GM21390 (cell line): Measurements from ENCODE around the gene WRAP53.

Source experiments
- ATAC-seq: cut with Tn5 transposase; IDR thresholded peaks from one replicate; pipeline ENCODE4 v1.9.1; 2021; ENCODE audit not compliant: unreplicated experiment

Gene WRAP53

DNA sequence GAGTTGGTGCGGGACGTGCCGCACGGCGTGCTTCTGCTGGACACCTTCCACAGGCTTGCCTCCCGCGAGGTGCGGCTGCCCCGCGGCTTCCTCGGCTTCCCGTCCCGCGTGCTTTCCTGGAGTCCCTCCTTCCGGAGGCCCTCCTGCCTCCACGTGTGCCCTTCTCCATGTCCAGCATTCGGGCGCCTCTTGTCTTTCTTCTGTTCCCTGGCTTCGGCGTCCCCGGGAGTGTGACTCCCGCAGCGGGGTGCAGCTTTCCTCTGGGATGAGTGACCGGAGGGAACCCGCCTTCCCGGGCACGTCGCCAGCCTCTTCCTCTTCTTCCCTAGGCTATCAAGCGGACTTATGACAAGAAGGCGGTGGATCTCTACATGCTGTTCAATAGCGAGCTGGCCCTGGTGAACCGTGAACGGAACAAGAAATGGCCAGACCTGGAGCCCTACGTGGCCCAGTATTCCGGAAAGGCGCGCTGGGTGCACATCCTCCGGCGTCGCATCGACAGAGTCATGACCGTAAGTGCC lies 52.3 kb downstream of the WRAP53 start:
- no peak for ATAC-seq

DNA sequence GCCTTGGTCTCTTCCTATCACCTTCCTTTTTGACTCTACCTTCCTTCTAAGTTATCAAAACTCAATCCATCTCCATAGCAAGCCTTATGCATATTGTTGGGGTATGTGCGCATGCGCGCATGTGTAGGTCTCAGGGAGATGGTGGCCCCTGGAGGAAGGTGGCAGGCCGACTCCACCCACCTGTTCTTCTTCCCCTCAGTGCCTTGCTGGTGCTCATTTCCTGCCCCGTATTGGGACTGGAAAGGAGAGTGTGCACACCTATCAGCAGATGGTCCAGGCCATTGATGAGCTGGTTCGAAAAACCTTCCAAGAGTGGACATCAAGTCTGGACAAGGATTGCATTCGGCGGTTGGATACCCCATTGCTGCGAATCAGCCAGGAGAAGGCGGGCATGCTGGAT lies 54.5 kb downstream of the WRAP53 start:
- ATAC-seq: no peak

DNA sequence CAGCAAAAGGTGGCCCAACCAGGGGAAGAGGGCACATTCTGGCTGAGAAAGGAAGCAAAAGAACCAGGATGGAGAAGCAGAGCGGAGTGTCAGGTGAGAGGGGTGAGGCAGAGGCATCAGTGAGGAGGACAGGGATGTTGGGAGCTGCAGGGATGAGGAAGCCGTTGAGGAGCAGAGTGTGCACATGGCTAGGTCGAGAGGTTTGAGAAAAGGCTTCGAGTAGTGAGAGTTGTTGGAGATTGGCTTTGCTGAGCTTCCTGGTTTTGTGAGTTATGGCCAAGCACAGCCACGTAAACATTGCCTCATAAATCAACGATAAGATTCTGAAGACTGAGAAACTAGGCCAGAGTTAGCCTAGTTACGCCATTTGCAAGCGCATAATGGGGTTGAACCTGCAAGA lies 56.1 kb downstream of the WRAP53 start:
- ATAC-seq: no peak

DNA sequence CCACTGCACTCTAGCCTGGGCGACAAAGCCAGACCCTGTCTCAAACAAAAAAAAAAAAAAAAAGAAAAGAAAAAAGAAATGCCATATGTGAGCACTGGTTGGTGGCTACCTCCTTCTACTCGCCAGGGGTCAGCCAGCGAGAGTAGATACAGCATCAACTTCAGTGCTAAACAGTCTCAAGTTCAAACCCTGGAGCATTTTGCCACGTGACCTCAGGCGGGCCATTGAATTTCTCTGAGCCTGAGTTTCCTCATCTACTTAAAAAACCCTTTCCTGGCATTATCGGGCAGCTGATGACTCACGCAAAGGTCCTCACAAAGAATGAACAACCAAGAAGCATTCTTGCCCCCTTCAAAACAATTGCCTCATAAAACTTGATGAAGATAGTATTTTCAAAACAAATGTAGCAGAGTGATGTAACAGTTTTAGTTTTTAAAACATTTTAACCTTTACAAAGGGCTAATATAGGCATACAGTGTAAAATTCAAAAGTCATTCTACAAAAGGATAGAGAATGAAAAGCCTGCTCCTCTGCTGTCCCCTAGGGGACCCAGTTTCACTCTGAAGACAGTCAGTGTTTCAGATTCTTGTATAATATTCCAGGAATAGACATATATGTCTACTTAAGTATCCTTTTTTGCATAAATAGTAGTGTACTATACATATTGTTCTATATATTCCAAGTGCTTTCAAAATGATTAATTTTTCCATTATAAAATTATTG lies 57.6 kb downstream of the WRAP53 start:
- no peak for ATAC-seq

DNA sequence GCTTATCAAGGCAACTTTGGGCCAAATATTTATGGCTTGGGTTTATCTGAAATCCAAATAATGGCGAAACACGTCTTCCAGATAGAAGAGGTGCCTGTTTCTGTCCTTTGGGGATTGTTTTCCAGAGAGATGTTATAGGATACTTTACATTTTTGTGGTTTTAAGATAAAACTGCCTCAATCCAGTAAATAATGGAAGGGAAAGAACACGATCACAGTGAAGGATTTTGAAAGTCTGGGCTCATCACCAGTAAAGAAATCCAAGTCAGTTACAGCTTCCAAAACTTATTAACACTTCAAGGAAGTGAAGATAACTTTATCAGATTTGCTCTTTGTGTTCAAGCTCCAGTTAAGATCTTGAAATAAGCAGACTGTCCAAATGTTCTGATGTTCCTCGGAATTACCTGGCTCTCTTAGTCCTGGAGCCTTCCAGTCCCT lies 59.4 kb downstream of the WRAP53 start:
- no peak for ATAC-seq

DNA sequence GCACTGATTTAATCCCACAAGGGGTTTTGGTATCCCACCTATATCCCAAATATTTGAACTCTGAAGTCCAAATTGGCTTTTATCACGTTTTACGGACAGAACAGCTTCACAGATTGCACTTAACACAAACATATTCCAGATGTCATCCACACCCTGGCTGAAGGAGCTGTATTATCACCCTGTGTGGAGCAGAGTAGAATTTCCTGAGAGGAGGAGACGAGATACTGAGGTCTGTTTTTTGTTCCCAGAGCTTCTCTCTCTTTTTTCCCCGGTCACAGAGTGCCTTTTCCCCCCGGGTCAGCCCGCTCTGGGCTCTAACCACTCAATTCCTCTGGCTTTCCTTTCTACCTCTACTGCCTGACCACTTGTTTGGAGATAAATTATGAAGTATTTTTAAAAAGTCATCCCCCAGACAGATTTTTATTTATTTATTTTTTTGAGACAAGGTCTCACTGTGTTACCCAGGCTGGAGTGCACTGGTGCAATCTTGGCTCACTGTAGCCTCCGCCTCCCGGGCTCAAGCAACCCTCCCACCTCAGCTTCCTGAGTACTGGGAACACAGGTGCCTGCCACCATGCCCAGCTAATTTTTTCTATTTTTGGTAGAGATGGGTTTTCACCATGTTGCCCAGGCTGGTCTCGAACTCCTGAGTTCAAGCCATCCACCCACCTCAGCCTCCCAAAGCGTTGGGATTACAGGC lies 59.9 kb downstream of the WRAP53 start:
- ATAC-seq: no peak

DNA sequence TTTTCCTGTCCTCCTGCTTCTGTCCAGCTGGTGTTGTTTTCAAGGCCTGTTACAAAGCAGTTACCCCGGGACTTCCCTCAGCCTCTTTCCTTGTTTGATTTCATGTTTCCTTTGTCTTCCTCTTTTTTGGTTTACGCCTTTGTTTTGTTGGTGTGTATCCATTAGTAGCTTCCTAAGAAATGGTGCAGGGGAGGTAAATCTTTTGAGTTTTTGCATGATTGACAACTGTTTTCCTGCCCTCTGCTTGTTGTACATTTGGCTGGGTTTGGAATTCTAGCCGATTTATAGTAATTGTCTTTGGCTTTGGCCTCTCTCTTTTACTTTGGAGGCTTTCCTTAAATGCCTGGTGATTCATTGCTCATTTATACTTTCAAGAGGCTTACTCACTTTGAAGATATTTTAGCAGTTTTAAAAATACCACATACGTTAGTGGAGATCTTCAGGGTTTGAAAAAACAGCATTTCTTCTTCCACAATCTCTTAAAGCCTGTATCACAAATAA lies 62.1 kb downstream of the WRAP53 start:
- no peak for ATAC-seq
